NOMO-1 treated with DMSO at 0.1 percent for 48 hours (cell line): ENCODE measurements around the gene CETP.
"Not testable (repeated sequence)": the region's sequence is repeated elsewhere in the genome, so short reads cannot be mapped to it uniquely, and the experiment has no call there.

Experiments
- DNase-seq: peaks from one replicate; lab custom pipeline; 2025; ENCODE audit not compliant: unreplicated experiment; lab: John Stamatoyannopoulos, UW

CETP gene

DNA sequence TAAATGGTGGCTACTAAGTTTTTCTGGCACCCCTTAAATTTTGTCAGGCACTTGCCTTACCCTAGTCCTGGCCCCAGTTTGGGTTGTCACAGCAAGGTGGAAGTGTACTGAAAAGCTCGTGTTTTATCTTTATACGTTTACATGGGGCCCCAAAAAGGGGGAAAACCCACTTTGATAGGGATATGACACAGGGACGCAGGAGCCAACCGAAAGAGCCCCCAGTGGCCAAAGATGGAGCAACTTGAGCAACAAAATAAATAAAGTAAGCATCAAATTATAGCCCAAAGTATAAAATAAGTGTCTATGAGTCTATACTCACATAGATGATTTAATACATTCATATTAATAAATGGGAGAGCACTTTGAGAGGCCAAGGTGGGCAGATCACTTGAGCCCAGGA, 5.0 kb upstream of the CETP start:
- no peak for DNase-seq

DNA sequence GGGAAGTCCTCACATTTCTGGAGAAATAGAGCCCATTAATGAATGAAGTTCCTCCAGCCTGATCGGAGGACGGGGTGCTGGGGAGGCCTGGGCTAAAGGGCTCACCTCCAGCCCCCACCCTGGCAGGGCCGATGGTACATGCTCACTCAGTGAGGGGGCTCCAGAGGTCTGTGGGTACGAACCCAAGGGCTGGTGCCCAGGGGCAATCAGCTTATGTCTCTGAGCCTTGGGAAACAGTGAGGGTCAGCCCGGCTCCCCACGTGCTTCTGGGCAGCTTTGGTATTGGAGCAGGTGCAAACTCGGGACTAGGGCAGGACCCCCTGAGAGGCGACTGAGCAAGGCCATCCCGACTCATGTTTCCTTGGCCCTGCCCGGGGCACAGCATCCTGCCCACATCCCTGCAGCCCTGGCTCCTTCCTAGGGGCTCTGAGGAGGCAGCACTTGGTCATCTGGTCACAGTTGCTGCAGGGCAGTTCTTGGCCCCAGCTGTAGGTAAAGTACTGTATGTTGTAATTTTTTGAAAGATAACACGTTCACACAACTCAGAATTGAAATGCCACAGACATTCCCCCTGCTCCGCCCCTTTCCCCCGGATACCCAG, 969 bp upstream of the CETP start:
- no peak for DNase-seq

DNA sequence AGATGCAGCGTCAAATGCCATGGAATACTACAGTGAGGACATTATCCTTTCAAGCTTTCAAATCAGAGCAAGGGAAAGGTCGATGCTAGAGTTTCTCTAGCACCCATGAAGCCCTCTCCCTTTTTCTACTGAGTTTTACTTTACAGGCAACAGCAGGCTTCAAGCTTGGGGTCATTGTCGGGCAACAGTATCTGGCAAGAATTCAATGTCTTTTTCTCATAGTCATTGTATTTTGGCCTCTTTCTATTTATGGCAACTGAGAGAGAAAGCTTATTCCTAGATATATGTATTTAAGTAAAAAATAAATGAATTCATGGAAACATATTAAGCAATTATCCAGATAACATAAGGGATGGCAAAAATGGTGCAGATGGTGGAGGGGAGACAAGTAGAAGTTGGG, 364 bp upstream of the CETP start:
- DNase-seq, result no peak

DNA sequence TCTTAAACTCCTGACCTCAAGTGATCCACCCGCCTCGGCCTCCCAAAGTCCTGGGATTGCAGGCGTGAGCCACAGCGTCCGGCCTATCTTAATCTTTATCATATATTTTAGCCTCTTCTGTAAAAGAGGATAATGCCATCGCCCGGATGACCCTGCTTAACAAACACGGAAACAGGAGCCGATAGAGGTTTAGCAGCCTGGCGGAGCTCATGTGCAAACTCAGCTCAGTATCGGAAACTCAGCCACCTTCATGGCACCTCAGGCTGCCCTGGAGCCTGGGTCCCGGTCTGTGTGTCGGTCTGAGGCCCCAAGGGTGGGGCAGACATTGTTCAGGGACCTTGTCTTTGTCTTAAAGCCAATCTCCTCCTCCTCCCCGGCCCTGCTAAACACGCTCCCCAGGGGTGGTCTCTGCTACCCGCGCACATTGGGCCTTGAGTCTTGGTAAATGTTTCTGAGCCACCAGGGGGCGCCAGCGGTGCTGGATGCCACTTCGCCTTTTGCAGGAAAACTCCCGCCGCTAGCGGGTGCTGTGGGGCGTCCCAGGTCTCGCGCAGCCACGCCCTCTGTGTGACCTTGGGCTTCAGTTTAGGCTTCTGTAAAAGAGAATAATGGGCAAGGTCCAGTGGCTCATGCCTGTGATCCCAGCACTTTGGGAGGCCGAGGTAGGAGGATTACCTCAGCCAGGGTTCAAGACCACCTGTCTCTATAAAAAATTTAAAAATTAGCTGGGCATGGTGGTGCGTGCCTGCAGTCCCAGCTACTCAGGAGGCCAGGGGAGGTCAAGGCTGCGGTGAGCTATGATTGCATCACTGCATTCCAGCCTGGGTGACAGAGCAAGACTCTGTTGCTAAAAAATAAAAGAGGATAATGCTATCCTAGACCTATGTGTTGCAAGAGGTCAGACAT, 2.7 kb downstream of the CETP start:
- peak; percentile 55 for DNase-seq

DNA sequence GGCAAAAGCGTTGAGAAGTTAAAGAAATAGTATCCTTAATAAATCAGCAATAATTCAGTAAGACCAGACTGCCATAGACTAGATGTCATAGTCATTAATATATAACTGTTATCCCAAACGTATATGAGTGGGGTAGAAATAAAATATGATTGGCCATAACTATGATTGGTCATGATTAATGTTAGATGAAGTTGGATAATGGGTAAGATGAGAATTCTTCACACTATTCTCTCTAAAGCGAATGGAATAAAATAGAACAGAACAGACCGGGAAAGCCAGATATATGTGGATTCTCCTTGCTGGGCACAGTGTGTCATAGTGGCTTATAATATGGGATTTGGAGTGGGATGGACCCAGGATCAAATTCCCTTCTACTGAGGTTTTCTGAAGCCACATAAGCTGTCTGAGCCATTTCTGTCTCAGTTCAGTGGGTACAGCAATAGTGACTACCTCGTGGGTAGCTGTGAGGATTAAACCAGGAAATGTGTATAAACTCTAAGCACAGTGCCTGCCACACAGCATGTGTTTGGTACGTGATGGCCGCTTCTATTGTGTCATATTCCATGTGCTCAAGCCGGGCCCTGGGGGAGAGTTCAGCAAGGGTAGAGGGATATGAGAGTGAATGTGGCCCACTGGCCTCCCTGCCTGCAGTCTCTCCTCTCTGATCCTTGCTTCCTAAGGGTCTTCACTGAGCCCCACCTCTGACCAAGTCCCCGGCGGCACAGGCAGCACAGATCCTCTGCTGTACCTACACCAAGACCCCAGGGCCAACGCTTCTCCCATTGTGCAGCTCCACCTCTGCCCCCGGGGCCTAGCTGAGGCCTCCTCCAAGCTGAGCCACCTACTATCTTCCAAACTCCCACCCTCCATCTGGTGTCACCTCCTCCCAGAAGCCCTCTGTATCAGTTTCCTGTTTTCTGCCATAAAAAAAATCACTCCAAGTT, 3.7 kb downstream of the CETP start:
- DNase-seq, result peak; percentile 17

DNA sequence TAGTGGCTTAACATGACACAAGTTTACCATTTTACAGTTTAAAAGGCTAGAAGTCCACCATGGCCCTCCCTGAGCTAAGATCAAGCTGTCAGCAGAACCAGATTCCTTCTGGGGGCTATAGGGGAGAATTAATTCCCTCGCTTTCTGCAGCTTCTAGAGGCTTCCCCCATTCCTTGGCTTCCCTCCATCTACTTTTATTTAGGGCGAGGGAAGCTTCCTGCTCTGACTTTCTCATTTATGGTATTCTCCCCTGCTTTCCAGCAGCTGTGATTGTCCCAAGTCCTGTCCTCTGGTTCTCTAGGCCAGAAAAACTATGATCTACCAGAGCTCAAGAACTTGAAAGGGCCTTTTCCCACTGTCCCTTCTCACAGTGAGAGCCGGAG, 4.3 kb downstream of the CETP start:
- DNase-seq, result no peak

DNA sequence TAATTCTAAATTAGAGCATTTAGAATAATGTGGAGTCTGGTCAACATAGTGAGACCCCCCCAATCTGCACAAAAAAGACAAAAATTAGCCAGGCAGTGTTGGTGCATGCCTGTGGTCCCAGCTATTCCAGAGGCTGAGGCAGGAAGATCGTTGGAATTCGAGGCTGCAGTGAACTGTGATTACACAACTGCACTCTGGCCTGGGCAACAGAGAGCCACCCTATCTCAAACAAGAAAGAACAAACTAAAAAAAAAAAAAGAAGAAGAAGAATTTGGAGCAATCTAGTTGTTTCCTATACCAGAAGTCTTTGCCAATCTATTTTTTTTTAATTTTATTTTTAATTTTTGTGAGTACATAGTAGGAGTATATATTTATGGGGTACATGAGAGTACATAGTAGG, 6.0 kb downstream of the CETP start:
- DNase-seq, result no peak

DNA sequence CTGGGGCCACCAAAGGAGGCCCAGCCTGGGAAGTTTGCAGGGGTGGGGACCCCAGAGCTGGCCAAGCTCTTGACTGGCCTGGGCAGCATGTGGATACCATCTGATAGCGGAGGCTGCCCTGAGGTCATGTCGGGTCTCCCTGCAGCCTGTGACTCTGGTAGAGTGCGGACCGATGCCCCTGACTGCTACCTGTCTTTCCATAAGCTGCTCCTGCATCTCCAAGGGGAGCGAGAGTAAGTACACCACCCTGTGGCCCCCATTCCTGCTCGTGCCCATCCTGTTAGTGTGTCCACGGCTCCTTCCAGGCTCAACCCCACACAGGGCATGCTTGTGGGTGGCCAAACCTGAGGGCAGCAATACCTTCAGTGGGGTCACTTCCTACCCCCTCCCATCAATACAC, 8.0 kb downstream of the CETP start:
- DNase-seq, result no peak

DNA sequence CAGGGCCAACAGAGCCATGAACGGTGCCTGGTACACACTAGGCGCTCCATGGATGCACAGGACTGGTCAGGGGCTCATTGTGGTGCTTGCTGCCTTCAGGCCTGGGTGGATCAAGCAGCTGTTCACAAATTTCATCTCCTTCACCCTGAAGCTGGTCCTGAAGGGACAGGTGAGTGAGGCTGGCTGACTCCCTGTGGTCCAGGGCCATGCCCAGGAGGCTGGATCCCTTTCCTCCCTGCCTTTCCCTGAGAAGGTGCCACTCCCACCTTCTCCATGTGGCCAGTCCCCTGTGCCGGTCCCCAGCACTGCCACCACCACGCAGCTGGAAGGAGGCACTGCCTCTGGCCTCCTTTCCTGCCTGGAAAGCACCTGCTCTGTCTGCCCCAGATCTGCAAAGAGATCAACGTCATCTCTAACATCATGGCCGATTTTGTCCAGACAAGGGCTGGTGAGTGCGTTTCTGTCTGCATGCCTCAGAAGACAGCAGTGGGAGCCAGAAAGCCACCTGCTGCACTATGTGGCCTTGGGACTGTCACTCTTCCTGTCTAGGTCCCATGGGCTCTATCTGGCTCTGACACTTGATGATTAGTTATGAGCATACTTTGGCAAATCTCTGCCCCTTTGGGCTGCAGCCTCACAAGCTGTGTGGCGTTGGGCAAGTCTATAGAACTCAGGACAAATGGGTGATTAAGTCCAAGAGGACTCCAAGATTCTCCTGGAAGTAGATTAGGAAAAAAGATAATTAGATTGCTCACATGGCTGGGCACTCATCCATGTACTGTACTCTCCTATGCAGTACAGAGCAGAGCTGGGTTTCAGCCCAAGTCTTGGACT, 9.4 kb downstream of the CETP start:
- DNase-seq, result no peak

DNA sequence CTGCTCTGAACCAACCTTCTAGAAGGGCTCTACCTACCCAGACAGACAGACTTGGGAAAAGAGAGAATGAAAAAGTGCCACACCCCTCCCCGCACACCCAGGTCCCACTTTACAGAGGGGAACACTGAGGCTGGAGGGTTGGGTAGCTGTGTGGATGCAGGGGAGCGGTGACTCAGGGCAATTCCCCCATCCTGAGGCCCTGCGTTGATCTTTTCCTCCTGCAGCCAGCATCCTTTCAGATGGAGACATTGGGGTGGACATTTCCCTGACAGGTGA, 10.0 kb downstream of the CETP start:
- DNase-seq, result no peak

DNA sequence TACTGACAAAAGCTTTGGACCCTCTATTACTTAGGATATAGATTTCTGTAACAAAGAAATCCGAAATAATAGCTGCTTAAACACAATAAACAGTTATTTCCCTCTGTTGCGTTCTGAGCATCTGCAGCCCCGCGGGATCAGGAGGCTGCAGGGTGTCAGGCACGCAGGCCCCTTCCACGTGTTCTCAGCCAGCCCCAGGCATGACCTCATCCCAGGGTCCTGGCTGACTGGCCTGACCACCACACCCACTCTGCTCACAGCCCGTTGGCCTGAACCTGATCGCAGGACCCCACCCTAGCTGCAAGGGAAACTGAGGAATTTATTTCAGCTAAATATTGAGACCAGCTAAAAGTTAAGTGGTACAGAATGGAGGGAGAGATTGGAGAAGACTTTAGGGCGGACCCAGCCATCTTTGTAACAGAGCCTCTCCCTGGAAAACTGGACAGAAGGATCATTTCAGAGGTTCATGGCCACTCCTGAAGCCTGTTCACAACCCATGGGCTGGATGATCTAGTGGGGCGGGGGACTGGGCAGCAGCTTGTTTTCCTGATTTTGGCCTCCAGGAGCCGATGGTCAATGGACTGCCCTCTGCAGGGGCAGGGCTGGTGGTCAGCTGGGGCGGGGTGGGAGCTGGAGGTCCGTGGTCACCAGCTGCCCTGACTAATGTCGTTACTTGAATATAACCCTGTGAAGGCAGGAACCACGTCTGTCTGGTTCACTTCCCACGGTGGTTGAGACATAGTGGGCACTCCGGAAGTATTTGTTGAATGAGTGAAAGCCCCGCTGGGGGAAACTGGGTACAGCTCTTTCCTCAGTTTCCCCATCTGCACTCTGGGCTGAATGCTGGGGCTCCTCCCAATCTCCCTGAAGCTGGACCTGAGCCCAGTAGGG, 10.9 kb downstream of the CETP start:
- no peak for DNase-seq

DNA sequence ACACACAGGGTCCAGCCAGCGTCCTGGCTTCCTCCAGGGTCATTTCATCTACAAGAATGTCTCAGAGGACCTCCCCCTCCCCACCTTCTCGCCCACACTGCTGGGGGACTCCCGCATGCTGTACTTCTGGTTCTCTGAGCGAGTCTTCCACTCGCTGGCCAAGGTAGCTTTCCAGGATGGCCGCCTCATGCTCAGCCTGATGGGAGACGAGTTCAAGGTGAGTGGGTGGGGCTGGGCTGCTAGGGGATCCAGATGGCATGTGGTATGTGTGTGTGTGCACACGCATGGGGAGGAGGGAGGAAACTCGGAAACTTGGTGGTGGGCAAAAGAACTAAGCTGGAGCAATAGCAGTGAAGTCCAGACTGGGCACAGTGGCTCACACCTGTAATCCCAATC, 11.5 kb downstream of the CETP start:
- no peak for DNase-seq

DNA sequence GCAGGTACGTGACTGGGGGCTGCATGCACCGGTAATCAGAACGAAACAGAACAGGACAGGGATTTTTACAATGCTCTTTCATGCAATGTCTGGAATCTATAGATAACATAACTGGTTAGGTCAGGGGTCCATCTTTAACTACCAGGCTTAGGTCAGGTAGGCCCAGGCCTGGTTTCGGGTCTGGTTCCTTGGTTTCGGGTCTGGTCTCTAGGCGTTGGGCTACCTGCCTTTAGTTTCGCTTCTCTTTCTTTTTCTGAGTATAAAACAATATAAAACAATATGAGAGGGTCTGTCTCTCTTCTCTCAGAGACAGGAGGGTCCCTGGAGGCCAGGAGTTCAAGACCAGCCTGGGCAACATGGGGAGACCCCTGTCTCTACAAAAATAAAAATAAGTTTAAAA, 12.1 kb downstream of the CETP start:
- DNase-seq, result not testable (repeated sequence)

DNA sequence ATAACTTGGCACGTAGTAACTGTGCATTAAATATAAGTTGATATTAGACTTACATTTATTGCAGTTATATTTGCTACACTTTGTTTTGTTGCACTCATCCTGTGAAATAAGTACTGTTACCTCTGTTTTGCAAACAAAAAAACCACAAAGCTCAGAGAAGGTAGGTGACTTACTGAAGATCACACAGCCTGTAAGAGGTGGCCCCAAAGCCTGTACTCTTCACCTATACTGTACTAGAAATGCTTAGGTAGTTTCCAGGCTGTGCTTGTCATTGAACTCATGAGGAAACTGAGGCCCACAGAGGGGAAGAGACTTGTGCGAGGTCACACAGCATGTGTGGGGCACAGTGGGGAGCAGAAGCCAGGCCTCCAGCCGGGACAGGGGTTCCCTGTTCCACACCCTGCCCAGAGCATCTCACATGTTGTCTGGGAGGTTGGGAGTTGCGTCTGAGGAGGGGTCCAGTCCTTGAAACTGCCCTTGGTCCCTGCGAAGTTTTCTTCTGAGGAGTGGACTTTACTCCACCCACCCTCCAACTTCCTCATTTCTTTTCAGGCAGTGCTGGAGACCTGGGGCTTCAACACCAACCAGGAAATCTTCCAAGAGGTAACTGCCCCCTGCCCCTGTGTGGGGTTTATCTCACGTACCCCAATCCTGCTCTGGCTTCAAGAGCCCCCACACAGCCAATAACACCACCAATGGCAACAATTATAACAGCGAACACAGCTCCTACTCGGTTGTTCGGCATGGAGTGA, 13.0 kb downstream of the CETP start:
- peak; percentile 29 for DNase-seq

DNA sequence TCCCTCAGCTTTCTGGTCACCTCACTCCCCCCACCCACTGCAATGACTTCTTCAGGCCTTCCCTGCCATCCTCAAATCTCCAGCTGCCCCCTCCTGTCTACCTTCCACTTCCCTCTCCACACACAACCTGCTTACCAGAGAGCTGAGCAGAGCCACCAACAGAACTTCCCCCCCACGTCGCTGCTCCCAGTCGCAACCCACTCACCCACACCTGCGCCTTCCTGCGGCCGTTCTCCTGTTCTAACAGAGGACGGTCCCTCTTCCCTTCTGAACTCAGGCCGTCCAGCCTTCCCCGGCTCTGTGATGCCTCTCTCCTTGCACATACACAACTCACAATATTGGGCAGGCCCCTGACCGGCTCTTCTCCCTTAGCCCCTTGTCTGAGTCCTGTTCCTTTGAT, 14.0 kb downstream of the CETP start:
- no peak for DNase-seq

DNA sequence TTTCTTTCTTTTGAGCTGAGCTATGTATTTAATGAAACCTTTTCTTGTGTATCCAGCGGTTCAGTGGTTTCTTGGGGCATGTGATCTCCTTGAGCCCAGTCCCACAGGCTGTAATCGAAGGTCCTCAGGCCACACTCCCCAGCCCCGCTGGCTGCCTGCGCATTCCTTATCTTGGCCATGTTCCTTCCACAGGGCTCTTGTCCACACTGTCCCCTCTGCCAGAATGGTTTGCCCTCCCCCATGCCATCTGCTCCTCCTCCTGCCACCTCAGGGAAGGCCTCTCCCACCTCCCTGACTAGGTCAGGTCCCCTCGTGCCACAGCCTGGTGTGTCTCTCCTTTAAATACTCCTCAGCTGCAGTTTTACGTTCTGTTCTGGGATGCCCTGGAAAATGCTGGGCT, 15.5 kb downstream of the CETP start:
- DNase-seq, result no peak

DNA sequence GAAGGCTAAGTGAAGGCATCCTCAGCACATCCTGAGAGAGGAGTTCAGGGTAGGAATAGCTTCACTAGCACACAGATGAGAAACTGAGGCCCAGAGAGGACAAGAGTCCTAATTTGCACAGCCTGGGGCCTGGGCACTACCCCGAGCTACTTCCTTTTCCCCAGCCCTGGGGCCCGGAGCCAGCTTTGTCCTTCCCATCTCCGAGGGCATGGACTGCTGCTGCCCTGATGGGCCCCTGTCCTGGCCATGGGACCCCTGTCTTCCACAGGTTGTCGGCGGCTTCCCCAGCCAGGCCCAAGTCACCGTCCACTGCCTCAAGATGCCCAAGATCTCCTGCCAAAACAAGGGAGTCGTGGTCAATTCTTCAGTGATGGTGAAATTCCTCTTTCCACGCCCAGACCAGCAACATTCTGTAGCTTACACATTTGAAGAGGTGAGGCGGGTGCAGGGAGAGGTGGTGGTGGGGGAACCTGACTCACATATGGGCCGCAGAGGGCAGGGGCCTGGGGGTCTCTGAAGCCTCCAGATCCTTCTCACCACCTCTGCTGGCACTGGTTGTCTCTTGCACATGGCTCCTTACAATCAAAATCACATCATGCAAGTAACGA, 16.2 kb downstream of the CETP start:
- no peak for DNase-seq

DNA sequence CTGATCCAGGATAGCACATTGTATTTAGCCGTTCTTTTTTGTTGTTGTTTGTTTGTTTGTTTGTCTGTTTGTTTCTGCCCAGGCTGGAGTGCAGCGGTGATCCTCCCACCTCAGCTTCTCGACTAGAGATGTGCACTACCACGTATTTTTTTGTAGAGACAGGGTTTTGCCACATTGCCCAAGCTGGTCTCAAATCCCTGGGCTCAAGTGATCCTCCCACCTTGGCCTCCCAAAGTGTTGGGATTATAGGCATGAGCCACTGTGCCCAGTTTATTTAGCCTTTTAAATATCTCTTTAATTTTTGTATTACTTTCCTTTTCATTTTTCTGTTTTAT, 18.4 kb downstream of the CETP start:
- no peak for DNase-seq
